Activated CD8-positive, alpha-beta memory T cell treated with anti-CD3 and anti-CD28 coated beads for 1 hour (primary cell): Measurements from ENCODE around the gene KANK2.
A peak's percentile ranks its signal among the peaks of the same experiment; 100 is the strongest.
"Not testable (repeated sequence)": the region's sequence is repeated elsewhere in the genome, so short reads cannot be mapped to it uniquely, and the experiment has no call there.

Source experiments
- DNase-seq, 2 donors: peaks; one replicate each; pipeline ENCODE4 v3.0.0-alpha.2; 2020; ENCODE audit warnings: low read depth in 1 of 2; ENCODE audit errors: extremely low read depth in 1 of 2

Gene KANK2

GRCh38 chr19:11142528-11143171 lies 54.7 kb downstream of the KANK2 start:
- no peak for DNase-seq

GRCh38 chr19:11141937-11142527 lies 55.3 kb downstream of the KANK2 start:
- no peak for DNase-seq

GRCh38 chr19:11140896-11141295 lies 56.4 kb downstream of the KANK2 start:
- no peak for DNase-seq

GRCh38 chr19:11140023-11140538 lies 57.3 kb downstream of the KANK2 start:
- not testable (repeated sequence) for DNase-seq

- DNase-seq, result no peak
Observed at GRCh38 chr19:11138601-11139300, 58.6 kb downstream of the KANK2 start.

- DNase-seq, result peak in 1 of 2 donors; percentile 24
Observed at GRCh38 chr19:11137542-11138384, 59.6 kb downstream of the KANK2 start.

GRCh38 chr19:11136400-11137101 lies 60.8 kb downstream of the KANK2 start:
- no peak for DNase-seq

- no peak for DNase-seq
Observed at GRCh38 chr19:11131471-11131870, 65.9 kb downstream of the KANK2 start.

GRCh38 chr19:11130824-11131455 lies 66.4 kb downstream of the KANK2 start:
- DNase-seq, result peak; percentile 31 to 55

- DNase-seq, result no peak
Observed at GRCh38 chr19:11127905-11128304, 69.4 kb downstream of the KANK2 start.

- peak; percentile 39 to 68 for DNase-seq
Observed at GRCh38 chr19:11125994-11126685, 71.2 kb downstream of the KANK2 start.

GRCh38 chr19:11124157-11124556 lies 73.2 kb downstream of the KANK2 start:
- not testable (repeated sequence) for DNase-seq

- no peak for DNase-seq
Observed at GRCh38 chr19:11123114-11123513, 74.2 kb downstream of the KANK2 start.

GRCh38 chr19:11121963-11122362 lies 75.4 kb downstream of the KANK2 start:
- DNase-seq, result not testable (repeated sequence)

GRCh38 chr19:11116507-11116906 lies 80.8 kb downstream of the KANK2 start:
- DNase-seq, result no peak

GRCh38 chr19:11115895-11116446 lies 81.4 kb downstream of the KANK2 start:
- DNase-seq, result no peak

GRCh38 chr19:11115042-11115441 lies 82.3 kb downstream of the KANK2 start:
- DNase-seq, result no peak
